Liver (tissue), 9 donors: ENCODE data around the gene EP400. TPM values are rescaled to one million over a fixed set of nuclear protein-coding genes. Genes with fewer than 3 reads are reported as not detected.

ENCODE experiments used
- DNase-seq: peaks from one replicate; pipeline ENCODE4 v3.0.0-alpha.2; 2017; ENCODE audit warnings: low spot score
- H3K27ac ChIP-seq, 2 donors: one replicate each; pipeline ENCODE4 v1.7.0; 2013; ENCODE audit warnings: inconsistent platforms in 2 of 2, low read length in 2 of 2, control low read depth in 1 of 2, low read depth in 1 of 2, mild to moderate bottlenecking in 1 of 2
- H3K27me3 ChIP-seq, 4 donors: one replicate each; pipeline versions ENCODE4 v1.6.1 to v1.7.0; 2013; ENCODE audit warnings: low read length in 3 of 4, inconsistent platforms in 1 of 4, mild to moderate bottlenecking in 1 of 4, moderate library complexity in 1 of 4; ENCODE audit not compliant: control insufficient read depth in 4 of 4, insufficient read depth in 4 of 4
- H3K36me3 ChIP-seq, 4 donors: one replicate each; pipeline versions ENCODE4 v1.6.1 to v1.7.0; 2013; ENCODE audit warnings: low read length in 3 of 4, mild to moderate bottlenecking in 3 of 4, low read depth in 1 of 4, moderate library complexity in 1 of 4; ENCODE audit not compliant: control insufficient read depth in 4 of 4, insufficient read depth in 3 of 4
- H3K4me1 ChIP-seq, 4 donors: one replicate each; pipeline versions ENCODE4 v1.6.1 to v1.7.0; 2013; ENCODE audit warnings: low read length in 3 of 4, mild to moderate bottlenecking in 3 of 4, moderate library complexity in 1 of 4; ENCODE audit not compliant: control insufficient read depth in 4 of 4, insufficient read depth in 4 of 4
- H3K4me3 ChIP-seq, 3 donors: one replicate each; pipeline versions ENCODE4 v1.6.1 to v1.7.0; 2013; ENCODE audit warnings: low read length in 3 of 3, control low read depth in 1 of 3, low read depth in 1 of 3, mild to moderate bottlenecking in 1 of 3
- H3K9ac ChIP-seq, 2 donors: one replicate each; pipeline ENCODE4 v1.7.0; 2013; ENCODE audit warnings: low read length in 2 of 2, mild to moderate bottlenecking in 2 of 2, moderate library complexity in 2 of 2, control low read depth in 1 of 2, low read depth in 1 of 2
- H3K9me3 ChIP-seq, 4 donors: one replicate each; pipeline versions ENCODE4 v1.6.1 to v1.7.0; 2013; ENCODE audit warnings: low read length in 3 of 4; ENCODE audit not compliant: control insufficient read depth in 4 of 4
- ATF3 ChIP-seq: IDR thresholded peaks from 2 replicates; pipeline ENCODE4 v1.6.1; 2016; ENCODE audit warnings: antibody characterized with exemption
- CTCF ChIP-seq: fragments of 150-350 bp; IDR thresholded peaks from 2 replicates; pipeline ENCODE4 v1.5.1; 2017; ENCODE audit warnings: improper control_type of control experiment, low read depth, low read length; ENCODE audit not compliant: missing input control
- EGR1 ChIP-seq, 2 donors: IDR thresholded peaks; 2 replicates each; pipeline ENCODE4 v1.6.1; 2016 to 2018; ENCODE audit warnings: antibody characterized with exemption in 2 of 2, low read depth in 2 of 2
- FOXA2 ChIP-seq: IDR thresholded peaks from 2 replicates; pipeline ENCODE4 v1.6.1; 2016; ENCODE audit warnings: antibody characterized with exemption
- GABPA ChIP-seq, 2 donors: IDR thresholded peaks in 1 of 2; conservative IDR thresholded peaks in 1 of 2; 2 replicates each; pipeline ENCODE4 v1.6.1; 2016; ENCODE audit warnings: antibody characterized with exemption in 2 of 2, mild to moderate bottlenecking in 1 of 2, moderate library complexity in 1 of 2
- HNF4A ChIP-seq, 2 donors: conservative IDR thresholded peaks; 2 replicates each; pipeline ENCODE4 v1.6.1; 2016; ENCODE audit warnings: antibody characterized with exemption in 2 of 2, mild to moderate bottlenecking in 2 of 2
- HNF4G ChIP-seq: IDR thresholded peaks from 2 replicates; pipeline ENCODE4 v1.6.1; 2016; ENCODE audit warnings: antibody characterized with exemption
- JUND ChIP-seq, 2 donors: IDR thresholded peaks; 2 replicates each; pipeline ENCODE4 v1.6.1; 2016; ENCODE audit warnings: antibody characterized with exemption in 2 of 2
- MAX ChIP-seq: IDR thresholded peaks from 2 replicates; pipeline ENCODE4 v1.6.1; 2016; ENCODE audit warnings: antibody characterized with exemption
- NR2F2 ChIP-seq: IDR thresholded peaks from 2 replicates; pipeline ENCODE4 v1.6.1; 2016; ENCODE audit warnings: antibody characterized with exemption
- RAD21 ChIP-seq, 2 donors: IDR thresholded peaks; 2 replicates each; pipeline ENCODE4 v1.6.1; 2016; ENCODE audit warnings: antibody characterized with exemption in 2 of 2, mild to moderate bottlenecking in 2 of 2
- SP1 ChIP-seq: IDR thresholded peaks from 2 replicates; pipeline ENCODE4 v1.6.1; 2018; ENCODE audit warnings: antibody characterized with exemption, mild to moderate bottlenecking
- TAF1 ChIP-seq: conservative IDR thresholded peaks from 2 replicates; pipeline ENCODE4 v1.6.1; 2016; ENCODE audit warnings: antibody characterized with exemption, mild to moderate bottlenecking
- YY1 ChIP-seq: IDR thresholded peaks from 2 replicates; pipeline ENCODE4 v1.6.1; 2016; ENCODE audit warnings: antibody characterized with exemption, mild to moderate bottlenecking
- ZBTB33 ChIP-seq: IDR thresholded peaks from 2 replicates; pipeline ENCODE4 v1.6.1; 2016; ENCODE audit warnings: antibody characterized with exemption
- WGBS: extraction: QIAGEN DNeasy Blood & Tissue Kit; methylation state at CpG from one replicate; pipeline ENCODE4 v1.1.7; 2013; 5-methylcytosine and 5-hydroxymethylcytosine counted together
- polyA plus RNA-seq, 2 donors: library from polyadenylated mRNA; stranded (reverse) in 1 of 2; unstranded in 1 of 2; fragments of 200-250 nt in 1 of 2; fragments of >200 nt in 1 of 2; fragmentation: Nextera tagmentation in 1 of 2; extraction: Ambion mirVana in 1 of 2; gene quantifications; one replicate each; pipeline versions ENCODE4 v1.2.1 to v1.2.3, GENCODE V29; 2013 to 2015
- total RNA-seq, 2 donors: library from RNA; depleted of rRNA; stranded (reverse); fragments of >200 nt; gene quantifications; one replicate each; pipeline ENCODE4 v1.2.3, GENCODE V29; 2014
- donor health status: healthy.
- donor health status: healthy.
- donor health status: healthy.
- donor health status: healthy.
- donor health status: healthy.

Gene EP400
- total and polyA plus RNA-seq, 4 donors: 4.7 to 12.4 (median 7.1) TPM

DNA sequence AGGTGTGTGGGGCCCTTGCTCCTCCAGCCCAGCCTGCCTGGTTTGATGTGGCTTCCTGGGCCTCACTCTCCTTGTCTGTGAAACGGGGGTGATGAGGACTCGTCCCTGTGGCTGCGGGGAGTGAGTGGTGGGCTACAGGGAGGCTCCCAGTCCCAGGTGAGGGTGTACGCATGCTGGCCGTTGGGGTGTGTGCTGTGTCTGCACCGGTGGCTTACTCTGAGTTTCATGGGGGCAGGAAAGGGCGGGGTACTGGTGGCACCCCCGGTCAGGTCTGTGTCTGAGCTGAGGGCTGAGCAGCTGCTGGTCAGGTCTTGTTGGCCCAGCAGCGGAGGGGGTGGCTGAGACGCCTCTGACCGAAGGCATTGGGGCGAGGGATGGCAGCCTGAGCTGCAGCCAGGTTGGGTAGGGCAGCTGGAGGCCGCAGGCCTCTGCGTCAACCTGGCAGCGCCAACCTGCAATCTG is 44.1 kb upstream of the EP400 start:
- H3K27ac ChIP-seq: no peak overlapping the region
- H3K36me3 ChIP-seq: peaks cover 9 to 36% (median 18%) of the 10 kb centered on the region in 4 donors
- no peak overlapping the region for H3K9ac ChIP-seq
- no peak for DNase-seq
- no peak overlapping the region for H3K4me3 ChIP-seq
- 93% methylated on average over 15 of the region's 15 CpGs for WGBS
- H3K27me3 ChIP-seq: no peaks in the 10 kb centered on the region
- peaks cover 0 to 7% (median 0%) of the 10 kb centered on the region in 4 donors for H3K4me1 ChIP-seq
- no peaks in the 10 kb centered on the region for H3K9me3 ChIP-seq
- TF ChIP-seq SP1 (no peak), EGR1 (IDR thresholded peaks at IDR 0.05; ENCODE audit: low read depth in 2 of 2) (no peak), CTCF (no peak), ZBTB33 (no peak), ATF3 (no peak), YY1 (no peak), TAF1 (no peak), GABPA (IDR thresholded peaks at IDR 0.05 in 1 of 2, conservative IDR thresholded peaks at IDR 0.05 in 1 of 2) (no peak), FOXA2 (no peak), RAD21 (IDR thresholded peaks at IDR 0.05) (no peak), JUND (IDR thresholded peaks at IDR 0.05) (no peak)

GRCh38 chr12:131907379-131908091 is 42.2 kb upstream of the EP400 start:
- Histone ChIP-seq H3K36me3 (peaks cover 22 to 54% (median 28%) of the 10 kb centered on the region in 4 donors), H3K4me3 (no peak overlapping the region), H3K4me1 (peaks cover 0 to 8% (median 0%) of the 10 kb centered on the region in 4 donors), H3K9ac (no peak overlapping the region), H3K27me3 (no peaks in the 10 kb centered on the region), H3K9me3 (no peaks in the 10 kb centered on the region), H3K27ac (no peak overlapping the region)
- TF ChIP-seq FOXA2: no peak
- no peak for TF ChIP-seq SP1
- no peak for TF ChIP-seq HNF4G
- no peak for TF ChIP-seq GABPA (IDR thresholded peaks at IDR 0.05 in 1 of 2, conservative IDR thresholded peaks at IDR 0.05 in 1 of 2)
- no peak for TF ChIP-seq TAF1
- no peak for TF ChIP-seq NR2F2
- no peak for TF ChIP-seq EGR1 (IDR thresholded peaks at IDR 0.05; ENCODE audit: low read depth in 2 of 2)
- TF ChIP-seq ZBTB33: no peak
- no peak for TF ChIP-seq MAX
- TF ChIP-seq HNF4A (conservative IDR thresholded peaks at IDR 0.05): no peak
- no peak for TF ChIP-seq RAD21 (IDR thresholded peaks at IDR 0.05)
- no peak for DNase-seq
- 95% methylated on average over 31 of the region's 31 CpGs for WGBS
